ENCODE measurements around the gene KLHL29. TPM values are rescaled to one million over a fixed set of nuclear protein-coding genes. Genes with fewer than 3 reads are reported as not detected.

Gene KLHL29
- total RNA-seq, 1 experiment from 2014 or later: 2.6 TPM

- Histone ChIP-seq H3K9me3 (ENCODE audit: low read length) (no peaks in the 10 kb centered on the region), H3K4me3 (ENCODE audit: low read length) (no peak overlapping the region), H3K4me2 (ENCODE audit: low read length) (no peak overlapping the region), H3K27ac (ENCODE audit: low read length) (no peak overlapping the region), H3K79me2 (ENCODE audit: low read length) (no peaks in the 10 kb centered on the region), H3F3A (ENCODE audit: low read length, unreplicated experiment) (no peaks in the 10 kb centered on the region), H3K9ac (ENCODE audit: low read length) (no peak overlapping the region), H4K20me1 (ENCODE audit: low read length) (no peaks in the 10 kb centered on the region), H3K4me1 (ENCODE audit: insufficient read depth, low read length) (no peaks in the 10 kb centered on the region), H3K27me3 (ENCODE audit: low read length) (no peaks in the 10 kb centered on the region), H3K36me3 (ENCODE audit: low read depth, low read length) (no peaks in the 10 kb centered on the region), H2AFZ (ENCODE audit: low read length) (no peak overlapping the region), H3K9me2 (replicated peaks; ENCODE audit: low read length) (no peaks in the 10 kb centered on the region)
- TF ChIP-seq EZH2phosphoT487 (IDR thresholded peaks at IDR 0.05; ENCODE audit: borderline replicate concordance, low read length) (no peak), EZH2 (IDR thresholded peaks at IDR 0.05; ENCODE audit: low read length, unreplicated experiment) (no peak)
- TF ChIP-seq, protein P1, sequence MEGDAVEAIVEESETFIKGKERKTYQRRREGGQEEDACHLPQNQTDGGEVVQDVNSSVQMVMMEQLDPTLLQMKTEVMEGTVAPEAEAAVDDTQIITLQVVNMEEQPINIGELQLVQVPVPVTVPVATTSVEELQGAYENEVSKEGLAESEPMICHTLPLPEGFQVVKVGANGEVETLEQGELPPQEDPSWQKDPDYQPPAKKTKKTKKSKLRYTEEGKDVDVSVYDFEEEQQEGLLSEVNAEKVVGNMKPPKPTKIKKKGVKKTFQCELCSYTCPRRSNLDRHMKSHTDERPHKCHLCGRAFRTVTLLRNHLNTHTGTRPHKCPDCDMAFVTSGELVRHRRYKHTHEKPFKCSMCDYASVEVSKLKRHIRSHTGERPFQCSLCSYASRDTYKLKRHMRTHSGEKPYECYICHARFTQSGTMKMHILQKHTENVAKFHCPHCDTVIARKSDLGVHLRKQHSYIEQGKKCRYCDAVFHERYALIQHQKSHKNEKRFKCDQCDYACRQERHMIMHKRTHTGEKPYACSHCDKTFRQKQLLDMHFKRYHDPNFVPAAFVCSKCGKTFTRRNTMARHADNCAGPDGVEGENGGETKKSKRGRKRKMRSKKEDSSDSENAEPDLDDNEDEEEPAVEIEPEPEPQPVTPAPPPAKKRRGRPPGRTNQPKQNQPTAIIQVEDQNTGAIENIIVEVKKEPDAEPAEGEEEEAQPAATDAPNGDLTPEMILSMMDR (conservative IDR thresholded peaks at IDR 0.05; ENCODE audit: low read depth, low read length): no peak
- CTCF ChIA-PET: no interaction called here
- no peak for ATAC-seq
- POLR2A ChIA-PET (ENCODE audit: unreplicated experiment): no interaction called here
- DNase-seq: no peak
- BruUV-seq (replicated peaks): no TSS peak
- intact Hi-C loops (cut with micrococcal nuclease): no loop called here
Observed at GRCh38 chr2:23510471-23510870, 125.5 kb downstream of the KLHL29 start.

DNA sequence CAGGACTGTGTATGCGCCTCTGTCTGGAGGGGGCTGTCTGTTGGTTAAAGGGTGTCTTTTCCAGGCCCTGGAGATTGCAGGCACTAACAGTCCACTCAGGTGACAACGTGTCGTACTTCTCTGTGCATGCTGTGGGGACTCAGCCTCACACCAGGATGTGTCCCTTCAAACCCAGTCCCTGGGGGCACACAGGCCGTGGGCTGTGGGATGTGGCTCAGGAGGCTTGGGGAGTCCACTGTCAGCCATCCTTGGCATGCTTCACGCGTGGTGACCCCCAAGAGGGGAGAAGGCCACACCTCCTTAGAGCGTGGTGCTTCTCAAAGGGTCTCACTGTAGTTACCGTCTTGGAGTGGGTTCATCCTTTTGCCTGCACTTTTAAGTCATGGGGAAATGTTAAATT lies 127.8 kb downstream of the KLHL29 start:
- no peak overlapping the region for H3K4me3 ChIP-seq (ENCODE audit: low read length)
- no peaks in the 10 kb centered on the region for H3K36me3 ChIP-seq (ENCODE audit: low read depth, low read length)
- ChIA-PET POLR2A (ENCODE audit: unreplicated experiment) (no interaction called here), CTCF (no interaction called here)
- H4K20me1 ChIP-seq (ENCODE audit: low read length): no peaks in the 10 kb centered on the region
- ATAC-seq: no peak
- no peaks in the 10 kb centered on the region for H3K27me3 ChIP-seq (ENCODE audit: low read length)
- BruUV-seq (replicated peaks): no TSS peak
- no peaks in the 10 kb centered on the region for H3K9me2 ChIP-seq (replicated peaks; ENCODE audit: low read length)
- no peak overlapping the region for H3K4me2 ChIP-seq (ENCODE audit: low read length)
- TF ChIP-seq EZH2 (IDR thresholded peaks at IDR 0.05; ENCODE audit: low read length, unreplicated experiment) (no peak), EZH2phosphoT487 (IDR thresholded peaks at IDR 0.05; ENCODE audit: borderline replicate concordance, low read length) (no peak)
- TF ChIP-seq, protein P1 (conservative IDR thresholded peaks at IDR 0.05; ENCODE audit: low read depth, low read length): no peak
- no peaks in the 10 kb centered on the region for H3K79me2 ChIP-seq (ENCODE audit: low read length)
- no peak overlapping the region for H2AFZ ChIP-seq (ENCODE audit: low read length)
- no peaks in the 10 kb centered on the region for H3K4me1 ChIP-seq (ENCODE audit: insufficient read depth, low read length)
- H3K27ac ChIP-seq (ENCODE audit: low read length): no peak overlapping the region
- H3K9ac ChIP-seq (ENCODE audit: low read length): no peak overlapping the region
- H3F3A ChIP-seq (ENCODE audit: low read length, unreplicated experiment): no peaks in the 10 kb centered on the region
- intact Hi-C loops (cut with micrococcal nuclease): no loop called here
- DNase-seq: no peak
- H3K9me3 ChIP-seq (ENCODE audit: low read length): no peaks in the 10 kb centered on the region

DNA sequence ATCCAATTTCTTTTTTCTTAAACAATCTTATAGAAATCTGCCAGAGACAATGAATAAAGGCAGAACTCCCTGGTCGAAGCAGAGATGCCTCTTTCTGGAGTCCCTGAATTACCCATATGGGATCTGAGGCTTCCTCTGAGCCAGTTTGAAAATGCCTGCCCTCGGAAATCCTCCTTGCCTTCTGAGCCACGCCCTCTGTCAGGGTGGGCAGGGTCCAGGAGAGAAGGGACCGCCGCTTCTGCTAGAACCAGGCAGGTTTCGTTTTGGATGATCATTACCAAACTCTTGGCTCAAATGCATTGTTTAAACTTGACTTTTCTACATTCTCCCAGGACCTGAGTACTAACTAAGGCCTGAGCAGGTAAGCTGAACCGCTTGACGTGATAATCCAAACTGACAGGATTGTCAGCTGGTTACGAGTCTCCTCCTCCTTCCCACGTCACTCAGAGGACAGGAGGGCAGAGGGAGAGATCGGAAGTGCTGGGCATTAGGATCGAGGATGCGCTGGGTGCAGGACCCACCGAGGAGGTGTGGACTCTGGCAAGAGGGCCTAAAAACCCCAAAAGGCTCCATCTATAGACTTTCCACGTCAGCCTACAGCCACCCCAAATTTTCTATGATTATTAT lies 128.4 kb downstream of the KLHL29 start:
- Histone ChIP-seq H3K9ac (ENCODE audit: low read length) (no peak overlapping the region), H3K36me3 (ENCODE audit: low read depth, low read length) (no peaks in the 10 kb centered on the region), H3K79me2 (ENCODE audit: low read length) (no peaks in the 10 kb centered on the region), H3F3A (ENCODE audit: low read length, unreplicated experiment) (no peaks in the 10 kb centered on the region), H3K9me3 (ENCODE audit: low read length) (no peaks in the 10 kb centered on the region), H3K27ac (ENCODE audit: low read length) (no peak overlapping the region), H3K9me2 (replicated peaks; ENCODE audit: low read length) (no peaks in the 10 kb centered on the region), H3K4me1 (ENCODE audit: insufficient read depth, low read length) (no peaks in the 10 kb centered on the region), H2AFZ (ENCODE audit: low read length) (no peak overlapping the region), H3K4me2 (ENCODE audit: low read length) (no peak overlapping the region), H3K4me3 (ENCODE audit: low read length) (no peak overlapping the region), H3K27me3 (ENCODE audit: low read length) (no peaks in the 10 kb centered on the region), H4K20me1 (ENCODE audit: low read length) (no peaks in the 10 kb centered on the region)
- DNase-seq (no peak), ATAC-seq (no peak)
- TF ChIP-seq, protein P1 (conservative IDR thresholded peaks at IDR 0.05; ENCODE audit: low read depth, low read length): no peak
- TF ChIP-seq EZH2phosphoT487 (IDR thresholded peaks at IDR 0.05; ENCODE audit: borderline replicate concordance, low read length) (no peak), EZH2 (IDR thresholded peaks at IDR 0.05; ENCODE audit: low read length, unreplicated experiment) (no peak)
- no TSS peak for BruUV-seq (replicated peaks)
- intact Hi-C loops (cut with micrococcal nuclease): no loop called here
- CTCF ChIA-PET: no interaction called here
- POLR2A ChIA-PET (ENCODE audit: unreplicated experiment): no interaction called here
